Astrocyte (in vitro differentiated cells and primary cell): ENCODE results near the gene MYH13. TPM values are rescaled to one million over a fixed set of nuclear protein-coding genes. Genes with fewer than 3 reads are reported as not detected.

Experiments
- DNase-seq: peaks from one replicate; pipeline ENCODE4 v3.0.0-alpha.2; 2010; ENCODE audit warnings: low read depth
- FAIRE-seq: peaks from 2 replicates; lab custom pipeline; 2011; peaks lifted over from hg19 to GRCh38; lab: Jason Lieb, UNC
- H2AFZ ChIP-seq: 2 replicates; pipeline ENCODE4 v1.6.0; 2012; ENCODE audit warnings: low read depth, low read length, inconsistent platforms
- H3K27ac ChIP-seq: 2 replicates; pipeline ENCODE4 v1.5.1; 2011; ENCODE audit warnings: low read depth, low read length, inconsistent platforms
- H3K27me3 ChIP-seq: 2 replicates; pipeline ENCODE4 v1.6.0; 2011; ENCODE audit warnings: low read length, inconsistent platforms; ENCODE audit not compliant: insufficient read depth
- H3K36me3 ChIP-seq: 2 replicates; pipeline ENCODE4 v1.5.1; 2011; ENCODE audit warnings: low read length, inconsistent platforms; ENCODE audit not compliant: insufficient read depth
- H3K4me1 ChIP-seq: 2 replicates; pipeline ENCODE4 v1.5.1; 2011; ENCODE audit warnings: low read length, inconsistent platforms; ENCODE audit not compliant: insufficient read depth
- H3K4me2 ChIP-seq: 2 replicates; pipeline ENCODE4 v1.6.0; 2012; ENCODE audit warnings: low read length, inconsistent platforms
- H3K4me3 ChIP-seq: 2 replicates; pipeline ENCODE4 v1.5.1; 2011; ENCODE audit warnings: low read depth, mild to moderate bottlenecking, low read length, inconsistent platforms; ENCODE audit not compliant: insufficient read depth
- H3K79me2 ChIP-seq: 2 replicates; pipeline ENCODE4 v1.6.0; 2012; ENCODE audit warnings: mild to moderate bottlenecking, low read length, inconsistent platforms; ENCODE audit not compliant: insufficient read depth
- H3K9ac ChIP-seq: 2 replicates; pipeline ENCODE4 v1.6.0; 2012; ENCODE audit warnings: mild to moderate bottlenecking, low read length, inconsistent platforms
- H3K9me3 ChIP-seq: 2 replicates; pipeline ENCODE4 v1.5.1; 2012; ENCODE audit warnings: low read depth, mild to moderate bottlenecking, low read length, inconsistent platforms; ENCODE audit not compliant: insufficient read depth
- H4K20me1 ChIP-seq: 2 replicates; pipeline ENCODE4 v1.6.0; 2012; ENCODE audit warnings: low read length, inconsistent platforms; ENCODE audit not compliant: insufficient read depth
- H3K27ac Mint-ChIP-seq: one replicate; pipeline ENCODE4 v1.8.0; 2021; ENCODE audit warnings: mild to moderate bottlenecking, mixed read lengths; ENCODE audit not compliant: unreplicated experiment
- H3K27me3 Mint-ChIP-seq: one replicate; pipeline ENCODE4 v1.8.0; 2021; ENCODE audit warnings: low read depth, mixed read lengths; ENCODE audit not compliant: unreplicated experiment
- H3K36me3 Mint-ChIP-seq: one replicate; pipeline ENCODE4 v1.8.0; 2021; ENCODE audit warnings: low read depth, mixed read lengths; ENCODE audit not compliant: unreplicated experiment
- H3K4me1 Mint-ChIP-seq: one replicate; pipeline ENCODE4 v1.8.0; 2021; ENCODE audit warnings: low read depth, mixed read lengths; ENCODE audit not compliant: unreplicated experiment
- H3K4me3 Mint-ChIP-seq: one replicate; pipeline ENCODE4 v1.8.0; 2021; ENCODE audit warnings: mild to moderate bottlenecking, moderate library complexity, mixed read lengths; ENCODE audit not compliant: unreplicated experiment
- H3K9me3 Mint-ChIP-seq: one replicate; pipeline ENCODE4 v1.8.0; 2021; ENCODE audit warnings: mild to moderate bottlenecking, mixed read lengths; ENCODE audit not compliant: unreplicated experiment
- CTCF ChIP-seq: IDR thresholded peaks from 2 replicates; pipeline ENCODE4 v1.5.1; 2011; ENCODE audit warnings: low read depth, mild to moderate bottlenecking, inconsistent platforms, low read length, moderate library complexity; ENCODE audit not compliant: insufficient read depth
- EZH2 ChIP-seq: IDR thresholded peaks from 2 replicates; pipeline ENCODE4 v1.6.1; 2012; ENCODE audit warnings: mild to moderate bottlenecking, low read length, inconsistent platforms; ENCODE audit not compliant: insufficient read depth
- total RNA-seq: library from RNA; stranded (reverse); gene quantifications from 2 replicates; pipeline ENCODE4 v1.2.1, GENCODE V29; 2021

The MYH13 gene
- total RNA-seq, 1 donor from 2014 or later, result not detected

- no peak for FAIRE-seq
- Mint-ChIP-seq H3K4me1 (peaks cover 13% of the 10 kb centered on the region), H3K36me3 (no peaks in the 10 kb centered on the region), H3K4me3 (no peak overlapping the region), H3K27ac (no peak overlapping the region), H3K27me3 (peaks cover 3% of the 10 kb centered on the region), H3K9me3 (no peaks in the 10 kb centered on the region)
- H4K20me1 ChIP-seq, result no peaks in the 10 kb centered on the region
- H3K27ac ChIP-seq, result no peak overlapping the region
- H3K27me3 ChIP-seq, result no peaks in the 10 kb centered on the region
- no peaks in the 10 kb centered on the region for H3K9me3 ChIP-seq
- H3K36me3 ChIP-seq, result no peaks in the 10 kb centered on the region
- H2AFZ ChIP-seq, result no peak overlapping the region
- TF ChIP-seq CTCF (no peak), EZH2 (no peak)
- no peaks in the 10 kb centered on the region for H3K4me1 ChIP-seq
- DNase-seq, result no peak
- H3K4me2 ChIP-seq, result no peak overlapping the region
- no peak overlapping the region for H3K9ac ChIP-seq
- H3K79me2 ChIP-seq, result no peaks in the 10 kb centered on the region
- no peak overlapping the region for H3K4me3 ChIP-seq
Measured at GRCh38 chr17:10286324-10286723, 86.5 kb downstream of the MYH13 start.

- Histone ChIP-seq H3K27me3 (no peaks in the 10 kb centered on the region), H3K27ac (no peak overlapping the region), H3K4me2 (no peak overlapping the region), H3K4me1 (no peaks in the 10 kb centered on the region), H2AFZ (no peak overlapping the region), H3K36me3 (no peaks in the 10 kb centered on the region), H3K79me2 (no peaks in the 10 kb centered on the region), H3K9ac (no peak overlapping the region), H4K20me1 (no peaks in the 10 kb centered on the region), H3K9me3 (no peaks in the 10 kb centered on the region), H3K4me3 (no peak overlapping the region)
- Mint-ChIP-seq H3K36me3 (no peaks in the 10 kb centered on the region), H3K27ac (no peak overlapping the region), H3K27me3 (peaks cover 3% of the 10 kb centered on the region), H3K4me1 (peaks cover 13% of the 10 kb centered on the region), H3K4me3 (no peak overlapping the region), H3K9me3 (no peaks in the 10 kb centered on the region)
- FAIRE-seq (no peak), DNase-seq (no peak)
- TF ChIP-seq CTCF, result no peak
- no peak for TF ChIP-seq EZH2
Measured at GRCh38 chr17:10285896-10286295, 86.9 kb downstream of the MYH13 start.

- FAIRE-seq (no peak), DNase-seq (no peak)
- TF ChIP-seq CTCF, result no peak
- TF ChIP-seq EZH2, result no peak
- Histone ChIP-seq H3K4me1 (no peaks in the 10 kb centered on the region), H2AFZ (no peak overlapping the region), H3K36me3 (no peaks in the 10 kb centered on the region), H3K4me2 (no peak overlapping the region), H3K4me3 (no peak overlapping the region), H3K27me3 (no peaks in the 10 kb centered on the region), H3K9ac (no peak overlapping the region), H3K9me3 (no peaks in the 10 kb centered on the region), H4K20me1 (no peaks in the 10 kb centered on the region), H3K27ac (no peak overlapping the region), H3K79me2 (no peaks in the 10 kb centered on the region)
- H3K27me3 Mint-ChIP-seq, result peaks cover 8% of the 10 kb centered on the region
- no peaks in the 10 kb centered on the region for H3K36me3 Mint-ChIP-seq
- H3K4me3 Mint-ChIP-seq, result no peak overlapping the region
- H3K9me3 Mint-ChIP-seq, result no peaks in the 10 kb centered on the region
- H3K4me1 Mint-ChIP-seq, result peaks cover 7% of the 10 kb centered on the region
- H3K27ac Mint-ChIP-seq, result no peak overlapping the region
Measured at GRCh38 chr17:10280068-10280467, 92.7 kb downstream of the MYH13 start.
